AG10803 (cell line): ENCODE results near the gene PBOV1.

Experiments
- DNase-seq: peaks from one replicate; pipeline ENCODE4 v3.0.0; 2010; ENCODE audit warnings: low read depth
- H3K4me3 ChIP-seq: 2 replicates; pipeline ENCODE4 v1.5.1; 2011; ENCODE audit warnings: mild to moderate bottlenecking, low read length, control low read depth
- CTCF ChIP-seq: conservative IDR thresholded peaks from 2 replicates; pipeline ENCODE4 v1.5.1; 2011; ENCODE audit warnings: mild to moderate bottlenecking, low read length, control low read depth, inconsistent platforms

The PBOV1 gene

GRCh38 chr6:138230759-138231380 lies 12.6 kb upstream of the PBOV1 start:
- no peak for DNase-seq
- no peak for TF ChIP-seq CTCF
- no peak overlapping the region for H3K4me3 ChIP-seq

- no peak for TF ChIP-seq CTCF
- H3K4me3 ChIP-seq = no peak overlapping the region
- no peak for DNase-seq
Observed at GRCh38 chr6:138230221-138230620, 11.9 kb upstream of the PBOV1 start.

GRCh38 chr6:138229663-138230179 lies 11.4 kb upstream of the PBOV1 start:
- no peak for DNase-seq
- no peak for TF ChIP-seq CTCF
- H3K4me3 ChIP-seq = no peak overlapping the region

- no peak for DNase-seq
- H3K4me3 ChIP-seq = no peak overlapping the region
- TF ChIP-seq CTCF = no peak
Observed at GRCh38 chr6:138229072-138229471, 10.8 kb upstream of the PBOV1 start.

- DNase-seq = no peak
- H3K4me3 ChIP-seq = no peak overlapping the region
- no peak for TF ChIP-seq CTCF
Observed at GRCh38 chr6:138227316-138227781, 9.1 kb upstream of the PBOV1 start.

- DNase-seq = peak; percentile 43
- H3K4me3 ChIP-seq = no peak overlapping the region
- TF ChIP-seq CTCF = no peak
Observed at GRCh38 chr6:138226700-138227315, 8.5 kb upstream of the PBOV1 start.

- TF ChIP-seq CTCF = no peak
- peak; percentile 11 for DNase-seq
- no peak overlapping the region for H3K4me3 ChIP-seq
Observed at GRCh38 chr6:138225953-138226352, 7.7 kb upstream of the PBOV1 start.
